NCI-H1105 treated with DMSO at 0.1 percent for 48 hours (cell line): ENCODE results near the gene EVC2.

Source experiments
- DNase-seq: peaks from one replicate; lab custom pipeline; 2025; lab: John Stamatoyannopoulos, UW

EVC2 gene, protein sequence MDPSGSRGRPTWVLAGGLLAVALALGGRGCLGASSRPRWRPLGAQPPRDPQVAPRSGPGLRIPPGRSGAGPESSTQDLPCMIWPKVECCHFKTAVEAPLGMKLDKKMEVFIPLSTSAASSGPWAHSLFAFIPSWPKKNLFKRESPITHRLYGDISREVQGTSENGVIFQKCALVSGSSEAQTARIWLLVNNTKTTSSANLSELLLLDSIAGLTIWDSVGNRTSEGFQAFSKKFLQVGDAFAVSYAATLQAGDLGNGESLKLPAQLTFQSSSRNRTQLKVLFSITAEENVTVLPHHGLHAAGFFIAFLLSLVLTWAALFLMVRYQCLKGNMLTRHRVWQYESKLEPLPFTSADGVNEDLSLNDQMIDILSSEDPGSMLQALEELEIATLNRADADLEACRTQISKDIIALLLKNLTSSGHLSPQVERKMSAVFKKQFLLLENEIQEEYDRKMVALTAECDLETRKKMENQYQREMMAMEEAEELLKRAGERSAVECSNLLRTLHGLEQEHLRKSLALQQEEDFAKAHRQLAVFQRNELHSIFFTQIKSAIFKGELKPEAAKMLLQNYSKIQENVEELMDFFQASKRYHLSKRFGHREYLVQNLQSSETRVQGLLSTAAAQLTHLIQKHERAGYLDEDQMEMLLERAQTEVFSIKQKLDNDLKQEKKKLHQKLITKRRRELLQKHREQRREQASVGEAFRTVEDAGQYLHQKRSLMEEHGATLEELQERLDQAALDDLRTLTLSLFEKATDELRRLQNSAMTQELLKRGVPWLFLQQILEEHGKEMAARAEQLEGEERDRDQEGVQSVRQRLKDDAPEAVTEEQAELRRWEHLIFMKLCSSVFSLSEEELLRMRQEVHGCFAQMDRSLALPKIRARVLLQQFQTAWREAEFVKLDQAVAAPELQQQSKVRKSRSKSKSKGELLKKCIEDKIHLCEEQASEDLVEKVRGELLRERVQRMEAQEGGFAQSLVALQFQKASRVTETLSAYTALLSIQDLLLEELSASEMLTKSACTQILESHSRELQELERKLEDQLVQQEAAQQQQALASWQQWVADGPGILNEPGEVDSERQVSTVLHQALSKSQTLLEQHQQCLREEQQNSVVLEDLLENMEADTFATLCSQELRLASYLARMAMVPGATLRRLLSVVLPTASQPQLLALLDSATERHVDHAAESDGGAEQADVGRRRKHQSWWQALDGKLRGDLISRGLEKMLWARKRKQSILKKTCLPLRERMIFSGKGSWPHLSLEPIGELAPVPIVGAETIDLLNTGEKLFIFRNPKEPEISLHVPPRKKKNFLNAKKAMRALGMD

DNA sequence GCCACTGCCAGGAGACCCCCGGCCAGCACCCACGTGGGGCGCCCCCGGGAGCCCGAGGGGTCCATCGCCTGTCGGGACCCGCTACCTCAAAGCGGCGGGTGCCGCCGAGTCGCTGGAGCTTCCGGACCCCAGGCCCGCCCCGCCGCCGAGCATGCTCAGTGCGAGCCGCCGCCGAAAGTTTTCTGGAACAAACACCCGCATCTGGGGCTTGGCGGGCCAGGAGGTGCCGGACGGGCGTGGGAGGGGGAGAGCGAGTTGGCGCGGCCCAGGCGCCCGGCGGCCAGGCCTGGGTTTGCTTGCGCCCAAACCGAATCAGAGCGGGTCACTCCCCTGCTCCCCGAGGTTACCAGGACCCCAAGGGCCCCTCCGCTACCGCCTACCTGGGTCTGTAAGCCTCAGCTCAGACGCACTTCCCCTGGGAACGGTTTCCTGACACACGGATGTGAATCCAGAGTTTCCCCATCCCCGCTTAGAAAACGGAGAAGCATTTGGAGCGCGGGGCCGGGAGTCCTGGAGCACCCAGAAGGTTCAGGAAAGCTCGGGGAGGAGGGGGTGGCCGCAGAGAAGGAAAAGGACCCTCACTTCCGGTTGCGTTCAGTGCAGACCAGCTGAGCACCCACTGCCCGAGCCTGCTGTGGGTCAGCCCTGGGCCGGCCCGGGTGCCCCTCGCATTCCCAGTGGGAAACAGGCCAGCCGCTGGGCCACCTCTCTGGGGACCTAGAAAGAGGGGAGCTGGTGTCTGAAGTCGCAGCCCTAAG is at the start of gene EVC2:
Gene EVC2 (minus strand): TSS at position 111 of the 758 bp plus-strand sequence. CDS start 46 bp downstream, at position 65.
- DNase-seq, result no peak

DNA sequence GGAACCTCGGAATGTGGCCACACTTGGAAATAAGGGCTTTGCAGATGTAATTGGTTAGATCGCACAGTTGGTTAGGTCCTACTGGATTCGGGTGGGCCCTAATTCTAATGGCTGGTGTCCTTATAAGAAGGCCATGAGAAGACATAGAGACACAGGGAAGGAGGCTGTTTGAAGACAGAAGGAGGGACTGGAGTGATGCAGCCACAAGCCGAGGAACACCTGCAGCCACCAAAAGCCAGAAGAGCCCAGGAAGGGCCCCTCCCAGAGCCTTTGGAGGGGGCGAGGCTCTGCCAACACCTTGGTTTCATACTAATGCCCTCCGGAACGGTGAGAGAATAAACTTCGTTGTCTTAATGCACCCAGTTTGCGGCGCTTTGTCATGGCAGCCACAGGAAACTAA is 49.6 kb upstream of the EVC2 start:
- no peak for DNase-seq

DNA sequence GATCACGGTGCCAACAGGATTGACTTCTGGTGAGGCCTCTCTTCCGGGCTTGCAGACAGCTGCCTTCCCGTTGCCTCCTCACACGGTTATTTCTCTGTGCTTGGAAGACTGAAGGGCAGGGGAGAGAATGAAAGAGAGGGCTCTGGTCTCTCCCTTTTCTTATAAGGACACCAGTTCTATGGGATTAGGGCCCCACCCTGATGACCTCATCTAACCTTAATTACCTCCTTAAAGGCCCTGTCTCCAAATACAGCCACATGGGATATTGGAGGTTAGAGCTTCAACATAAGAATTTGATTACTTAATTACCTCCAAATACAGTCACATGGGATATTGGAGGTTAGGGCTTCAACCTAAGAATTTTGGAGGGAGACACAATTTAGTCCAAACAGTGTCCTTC is 49.2 kb upstream of the EVC2 start:
- no peak for DNase-seq

DNA sequence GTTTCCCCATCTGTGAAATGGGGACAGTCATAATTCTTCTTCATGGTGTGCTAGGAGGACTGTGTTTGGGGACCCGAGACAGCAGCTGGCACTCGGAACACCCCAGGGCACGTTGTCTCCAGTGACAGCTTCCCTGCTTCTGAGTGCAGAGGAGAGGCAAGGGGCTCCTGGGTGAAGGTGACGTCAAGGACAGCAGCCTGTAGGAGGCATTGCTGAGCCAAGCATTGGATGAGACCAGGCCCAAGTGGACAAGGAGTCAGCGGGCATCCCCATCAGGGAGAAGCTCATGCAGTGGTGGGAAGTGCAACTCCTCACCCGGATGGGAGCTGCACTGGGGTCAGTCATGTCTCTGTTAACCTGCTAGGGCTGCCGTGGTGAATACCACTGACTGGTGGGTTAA is 48.7 kb upstream of the EVC2 start:
- no peak for DNase-seq

DNA sequence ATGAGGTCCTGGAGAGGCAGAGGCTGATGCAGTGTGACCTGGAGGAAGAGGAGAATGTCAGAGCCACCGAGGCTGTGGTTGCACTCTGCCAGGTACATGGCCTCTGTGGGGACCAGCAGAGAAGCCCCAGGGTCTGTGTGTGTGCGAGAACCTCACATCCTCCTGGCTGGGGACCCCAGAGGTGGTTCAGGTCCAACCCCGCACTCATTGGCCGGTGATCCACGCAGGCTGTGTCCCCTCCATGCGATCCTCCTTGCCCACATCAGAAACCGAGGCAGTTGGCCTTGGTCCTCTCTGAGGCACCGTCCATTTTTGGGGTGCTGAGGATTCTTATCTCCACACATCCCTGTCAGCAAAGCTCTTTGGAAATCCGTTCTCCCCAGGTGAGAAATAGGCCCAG is 47.9 kb upstream of the EVC2 start:
- DNase-seq, result no peak

DNA sequence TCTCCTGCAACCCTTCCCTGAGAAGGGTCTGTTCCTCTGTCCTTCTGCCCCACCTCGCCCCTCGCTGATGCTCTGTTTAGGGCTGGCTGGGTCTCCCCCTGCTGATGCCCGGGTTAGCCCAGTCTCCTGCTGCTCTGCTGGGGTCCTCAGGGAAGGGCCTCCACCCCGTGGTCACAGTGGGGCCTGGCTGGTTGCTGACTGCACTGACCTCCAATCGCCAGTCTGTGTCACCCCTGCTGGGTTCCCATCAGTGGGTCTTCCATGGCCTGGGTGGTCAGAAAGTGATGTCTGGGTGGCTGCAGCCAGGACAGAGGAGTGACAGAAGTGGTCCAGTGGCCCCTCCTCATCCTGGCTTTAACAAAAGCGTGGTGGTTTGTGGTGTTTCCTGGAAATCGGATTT is 47.3 kb upstream of the EVC2 start:
- DNase-seq, result no peak

DNA sequence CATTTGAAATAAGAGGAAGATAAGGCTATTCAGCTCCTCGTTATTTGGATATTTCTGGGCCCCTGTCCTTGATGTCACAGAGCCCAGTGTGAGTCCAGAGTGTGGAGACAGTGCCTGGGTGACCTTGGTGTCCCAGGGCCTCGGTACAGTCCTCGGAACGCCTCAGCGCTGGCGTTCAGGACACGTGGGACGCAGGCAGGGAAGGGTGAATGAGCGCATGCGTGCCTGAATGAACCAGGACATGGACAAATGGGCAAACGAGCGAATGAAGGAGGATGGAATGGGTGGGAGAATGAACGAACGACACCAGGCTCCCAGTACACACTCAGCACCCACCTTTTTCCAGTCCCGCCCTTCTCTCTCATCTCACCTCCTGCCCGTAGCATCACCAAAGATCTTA is 46.8 kb upstream of the EVC2 start:
- DNase-seq, result no peak

DNA sequence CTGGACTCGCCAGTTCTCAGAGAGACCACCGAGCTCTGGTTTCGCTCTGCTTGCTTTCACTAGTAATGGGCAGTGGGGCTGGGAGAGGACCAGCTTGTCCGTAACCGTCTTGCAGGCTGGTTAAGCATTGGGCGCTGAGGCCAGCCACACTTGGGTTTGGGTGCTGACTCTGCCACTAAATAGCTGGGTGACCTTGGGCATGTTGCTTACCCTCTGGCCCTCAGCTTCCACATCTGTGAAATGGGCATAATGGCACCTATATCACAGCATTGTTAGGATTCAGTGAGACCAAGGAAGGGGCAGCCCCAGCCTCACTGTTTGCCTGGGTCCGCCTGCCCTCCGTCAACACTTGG is 46.1 kb upstream of the EVC2 start:
- DNase-seq, result no peak

DNA sequence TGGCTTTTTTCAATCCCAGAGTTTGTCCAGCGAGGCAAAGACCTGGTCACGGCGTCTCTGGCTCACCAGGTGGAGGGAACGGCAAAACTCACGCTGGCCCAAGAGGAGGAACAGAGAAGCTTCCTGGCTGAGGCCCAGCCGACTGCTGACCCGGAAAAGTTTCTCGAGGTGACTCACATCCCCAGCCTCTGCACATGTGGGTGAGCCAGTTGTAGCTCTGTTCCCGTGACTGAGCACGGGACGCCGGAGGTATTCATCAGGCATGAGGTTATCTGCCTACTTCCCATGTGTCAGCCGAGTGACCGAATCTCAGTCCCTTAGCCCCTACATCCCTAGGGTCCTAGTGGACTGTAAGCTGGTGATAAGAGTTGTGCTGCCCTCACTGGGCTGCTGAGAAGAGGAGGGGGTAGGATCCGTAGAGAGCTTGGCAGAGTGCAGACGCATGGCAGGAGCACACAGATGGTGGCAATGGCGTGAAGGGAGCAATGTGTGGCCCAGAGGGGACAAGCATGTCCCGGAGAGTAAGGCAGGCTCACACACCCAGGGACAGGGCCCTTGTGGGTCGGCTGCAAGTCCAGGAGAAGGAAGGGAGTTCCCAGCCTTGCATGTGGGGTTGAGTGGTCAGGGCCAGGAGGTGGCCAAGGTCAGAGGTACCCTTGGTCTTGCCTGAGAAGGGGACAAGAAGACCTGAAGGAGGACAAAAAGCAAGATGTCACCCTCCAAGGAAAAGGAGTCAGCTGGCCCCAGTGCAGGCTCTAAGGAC is 45.6 kb upstream of the EVC2 start:
- no peak for DNase-seq

DNA sequence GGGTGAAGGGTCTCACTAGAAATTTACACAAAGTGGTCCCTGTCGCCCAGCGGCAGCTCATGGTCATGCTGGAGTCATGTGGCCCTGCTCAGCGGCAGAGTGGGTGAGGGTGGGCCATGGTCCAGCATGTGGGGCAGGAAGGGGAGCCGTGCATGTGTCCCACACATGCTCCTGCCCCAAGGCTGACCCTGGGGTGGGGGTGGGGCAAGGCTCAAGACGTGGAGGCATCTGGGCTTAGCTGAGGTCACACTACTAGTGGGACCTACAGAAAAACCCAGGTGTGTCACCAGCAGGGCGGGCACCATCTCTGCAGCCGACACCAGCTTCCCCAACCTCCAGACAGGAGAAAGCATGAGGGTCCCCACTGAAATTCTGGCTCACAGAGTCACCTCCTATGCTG is 45.0 kb upstream of the EVC2 start:
- no peak for DNase-seq

DNA sequence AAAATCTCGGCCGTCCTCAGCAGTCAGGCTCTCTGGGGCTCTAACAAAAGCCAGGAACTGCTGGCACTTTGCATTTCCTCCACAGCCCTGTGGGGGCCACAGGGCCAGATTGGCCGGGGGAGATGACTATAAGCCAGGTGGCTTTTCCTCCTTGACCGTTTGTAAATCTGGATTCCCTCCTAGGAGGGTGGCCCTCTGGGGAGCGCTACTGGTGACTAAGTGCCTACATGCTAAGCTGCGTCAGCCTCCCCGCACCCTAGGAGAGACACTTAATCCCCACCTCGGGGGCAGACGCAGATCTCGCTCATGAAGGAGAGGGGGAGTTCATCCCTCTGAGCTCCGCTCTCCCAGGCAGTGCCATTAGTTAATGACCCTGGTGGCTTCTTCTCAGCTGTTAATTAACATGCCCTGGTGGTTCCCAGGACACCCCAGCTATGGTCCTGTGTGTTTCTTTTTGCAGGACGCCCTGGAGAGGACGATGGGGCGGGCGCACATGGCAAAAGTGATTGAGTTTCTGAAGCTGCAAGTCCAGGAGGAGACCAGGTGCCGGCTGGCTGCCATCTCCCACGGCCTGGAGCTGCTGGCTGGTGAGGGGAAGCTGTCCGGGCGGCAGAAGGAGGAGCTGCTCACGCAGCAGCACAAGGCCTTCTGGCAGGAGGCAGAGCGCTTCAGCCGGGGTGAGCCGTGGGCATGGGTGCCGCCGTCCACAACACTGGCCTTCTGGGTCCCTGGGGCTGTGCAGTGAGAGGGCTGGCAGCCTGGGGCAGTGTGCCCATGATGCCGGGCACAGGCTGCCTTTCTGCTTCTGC is 44.2 kb upstream of the EVC2 start:
- no peak for DNase-seq

DNA sequence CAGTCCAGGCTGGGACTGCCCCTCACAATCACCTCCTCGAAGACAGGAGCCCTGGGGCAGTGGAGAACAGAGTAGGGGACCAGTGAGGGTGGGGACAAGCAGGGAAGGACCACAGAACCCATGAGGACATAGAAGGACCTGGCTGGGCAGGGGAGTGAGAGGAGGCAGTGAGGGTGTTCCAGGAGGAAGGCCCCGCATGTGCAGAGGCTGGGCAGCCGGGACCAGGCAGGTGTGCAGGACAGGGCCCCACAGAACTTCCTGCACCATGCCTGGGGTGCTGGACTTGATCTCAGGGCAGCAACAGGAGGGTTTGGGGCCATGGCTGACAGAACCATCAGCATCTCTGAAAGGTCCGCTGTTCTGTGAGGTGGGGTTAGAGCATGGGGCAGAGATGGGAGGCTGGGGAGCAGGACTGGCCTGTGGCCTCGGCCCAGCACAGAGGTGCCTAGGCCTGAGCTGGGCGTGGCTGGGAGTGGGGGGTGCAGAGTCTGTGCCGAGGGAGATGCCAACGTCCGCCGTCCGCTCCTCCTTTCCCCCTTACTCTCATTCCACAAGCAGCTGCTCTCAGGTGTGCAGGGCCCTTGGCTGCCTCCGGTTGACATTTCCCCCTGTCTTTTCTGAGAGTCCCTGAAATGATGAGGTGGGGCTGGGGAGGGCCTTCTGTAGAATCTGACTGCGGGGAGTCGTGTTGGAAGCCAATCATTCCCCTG is 43.5 kb upstream of the EVC2 start:
- DNase-seq, result no peak

DNA sequence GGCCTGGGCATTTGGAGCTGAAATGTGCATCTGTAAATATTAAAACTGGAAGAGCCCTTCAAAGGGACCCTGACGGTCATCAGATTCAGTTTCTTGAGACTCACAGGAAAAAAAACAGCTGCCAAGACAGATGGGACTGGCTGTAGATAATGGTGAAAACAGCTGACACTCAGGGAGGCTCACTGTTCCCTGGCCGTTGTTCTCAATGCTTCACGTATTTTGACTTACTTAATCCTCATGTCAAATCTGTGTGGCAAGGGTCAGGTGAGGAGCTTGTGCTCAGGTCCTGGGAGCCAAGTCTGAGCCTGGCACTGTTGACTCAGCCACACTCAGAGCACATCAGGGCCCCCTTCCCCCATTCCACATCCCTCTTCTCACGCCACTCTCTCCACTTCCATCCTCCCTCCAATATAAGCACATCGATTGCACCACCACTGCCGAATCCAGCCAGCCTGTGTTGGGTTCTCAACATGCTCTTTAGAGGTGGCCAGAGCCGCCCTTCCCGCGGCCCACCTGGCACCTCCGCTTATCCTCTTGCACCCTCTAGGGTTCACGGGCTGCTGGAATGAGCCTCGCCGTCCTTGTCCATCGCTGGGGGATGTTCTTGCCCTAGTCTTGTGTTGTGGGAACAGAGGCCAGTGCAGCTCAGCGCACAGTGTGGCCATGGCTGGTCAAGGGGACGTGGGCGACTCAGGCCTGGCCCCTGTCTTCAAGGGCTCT is 42.7 kb upstream of the EVC2 start:
- DNase-seq, result no peak

DNA sequence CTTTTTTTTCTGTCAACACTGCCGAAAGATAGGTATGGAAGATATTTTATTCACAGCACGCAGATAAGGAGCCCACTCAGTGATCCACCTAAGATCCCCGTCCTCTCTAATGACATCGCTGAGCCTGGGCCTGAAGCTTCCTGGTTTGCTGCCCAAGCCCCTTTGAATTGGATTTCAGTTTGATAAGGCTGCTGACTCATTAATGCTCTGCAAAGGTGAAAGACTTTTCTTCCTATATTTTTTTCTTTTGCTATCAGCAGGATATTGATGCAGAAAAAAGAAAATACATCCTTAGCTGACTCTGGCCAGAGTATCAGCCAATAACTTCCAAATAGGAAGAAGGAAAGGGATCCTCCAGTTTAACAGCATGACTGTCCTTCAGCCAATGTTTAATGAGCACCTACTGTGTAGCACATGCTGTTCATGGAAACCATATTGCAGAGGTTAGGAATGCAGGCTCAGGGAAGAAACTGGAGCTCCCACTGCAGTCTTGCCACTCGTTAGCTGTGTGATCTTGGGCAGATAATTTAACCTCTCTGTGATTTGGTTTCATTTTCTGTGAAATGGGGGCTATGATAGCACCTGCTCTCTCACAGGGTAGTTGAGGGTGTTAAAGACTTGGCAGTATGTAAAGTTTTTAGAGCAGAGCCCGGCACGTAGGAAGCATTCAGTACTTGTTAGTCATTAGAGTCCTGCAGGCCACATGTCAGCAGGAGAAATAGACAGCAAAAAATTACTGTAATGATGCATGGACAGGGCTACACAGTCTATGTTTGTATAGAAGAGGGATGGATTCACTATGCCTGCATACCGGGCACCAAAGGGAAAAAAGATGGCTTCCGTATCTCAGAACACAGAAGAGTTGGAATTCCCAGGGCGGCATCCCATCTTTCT is 41.9 kb upstream of the EVC2 start:
- DNase-seq, result no peak

DNA sequence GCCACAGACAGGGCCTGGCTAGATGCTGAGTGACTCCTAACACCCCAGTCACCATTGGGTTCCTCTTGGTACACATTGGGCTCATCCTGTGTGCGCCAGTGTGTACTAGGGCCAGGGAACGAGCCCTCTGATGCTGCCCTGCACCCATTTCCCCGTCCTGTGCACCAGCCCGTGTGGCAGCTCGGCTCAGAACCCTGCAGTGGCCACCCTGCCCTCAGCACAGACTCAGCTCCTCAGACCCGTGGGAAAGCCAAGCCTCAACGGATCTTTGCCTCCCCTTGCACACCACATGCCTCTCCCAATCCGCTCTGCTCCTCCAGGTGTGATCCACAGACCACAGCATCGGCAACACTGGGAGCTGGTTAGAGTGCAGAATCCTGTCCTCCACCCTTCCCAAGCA is 41.2 kb upstream of the EVC2 start:
- no peak for DNase-seq

DNA sequence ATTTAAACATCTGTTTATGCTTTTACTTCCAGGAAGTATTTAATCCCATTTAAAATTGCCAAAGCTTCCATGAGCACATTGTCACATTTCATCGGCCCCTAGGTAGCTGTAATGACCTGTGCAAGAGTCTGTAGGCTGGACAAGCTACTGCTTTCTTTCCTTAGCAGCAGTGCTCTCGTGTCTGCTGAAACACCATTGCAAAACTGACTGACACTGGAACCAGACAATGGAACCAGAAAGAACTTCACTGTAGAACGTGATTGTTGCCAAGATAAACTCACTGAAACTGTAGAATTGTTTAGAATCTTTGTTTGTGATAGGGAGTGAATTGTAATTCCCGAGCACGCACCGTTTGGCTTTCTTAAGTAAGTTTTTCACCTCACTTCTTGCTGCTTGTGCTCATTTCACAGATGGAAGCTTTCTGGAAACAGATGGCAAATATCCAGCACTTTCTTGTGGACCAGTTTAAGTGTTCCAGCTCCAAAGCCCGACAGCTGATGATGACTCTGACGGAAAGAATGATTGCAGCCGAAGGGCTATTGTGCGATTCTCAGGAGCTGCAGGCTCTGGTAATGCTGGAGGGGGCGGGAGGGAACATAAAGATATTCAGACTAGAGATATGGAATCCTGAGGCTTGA is 39.5 kb upstream of the EVC2 start:
- DNase-seq, result no peak
